MM.1S (cell line): ENCODE data around the gene ANTXR1.

Source experiments
- DNase-seq: peaks from one replicate; pipeline ENCODE4 v3.0.0-alpha.2; 2015
- H2AFZ ChIP-seq: fragments of 300-600 bp; sonication (generic); 2 replicates; pipeline ENCODE4 v1.6.0; 2016; ENCODE audit warnings: antibody characterized with exemption, low read length
- H3F3A ChIP-seq: fragments of 300-600 bp; sonication (generic); 2 replicates; pipeline ENCODE4 v1.6.1; 2016; ENCODE audit warnings: mild to moderate bottlenecking, antibody characterized with exemption, low read length, moderate library complexity, mixed read lengths; ENCODE audit not compliant: insufficient read depth
- H3K27ac ChIP-seq: fragments of 300-600 bp; sonication (generic); 2 replicates; pipeline ENCODE4 v1.5.1; 2016; ENCODE audit warnings: mild to moderate bottlenecking, low read length
- H3K27me3 ChIP-seq: fragments of 300-600 bp; sonication (generic); replicated peaks from 2 replicates; pipeline ENCODE4 v1.6.0; 2016; ENCODE audit warnings: low read length; ENCODE audit not compliant: insufficient read depth
- H3K36me3 ChIP-seq: fragments of 300-600 bp; sonication (generic); replicated peaks from 2 replicates; pipeline ENCODE4 v1.6.1; 2016; ENCODE audit warnings: mild to moderate bottlenecking, low read length, mixed read lengths; ENCODE audit not compliant: insufficient read depth
- H3K4me1 ChIP-seq: fragments of 300-600 bp; sonication (generic); 2 replicates; pipeline ENCODE4 v1.6.1; 2016; ENCODE audit warnings: low read length, mixed read lengths
- H3K4me2 ChIP-seq: fragments of 300-600 bp; sonication (generic); 2 replicates; pipeline ENCODE4 v1.6.0; 2016; ENCODE audit warnings: low read depth, low read length
- H3K4me3 ChIP-seq: fragments of 300-600 bp; sonication (generic); 2 replicates; pipeline ENCODE4 v1.5.1; 2016; ENCODE audit warnings: low read length, mixed read lengths
- H3K79me2 ChIP-seq: fragments of 300-600 bp; sonication (generic); 2 replicates; pipeline ENCODE4 v1.6.1; 2016; ENCODE audit warnings: mixed run types, low read length, mixed read lengths
- H3K9ac ChIP-seq: fragments of 300-600 bp; sonication (generic); 2 replicates; pipeline ENCODE4 v1.6.1; 2016; ENCODE audit warnings: low read length, mixed read lengths
- H3K9me2 ChIP-seq: fragments of 300-600 bp; sonication (generic); replicated peaks from 2 replicates; pipeline ENCODE4 v1.6.1; 2016; ENCODE audit warnings: mild to moderate bottlenecking, low read length, mixed read lengths; ENCODE audit not compliant: insufficient read depth
- H3K9me3 ChIP-seq: fragments of 300-600 bp; sonication (generic); replicated peaks from 2 replicates; pipeline ENCODE4 v1.6.1; 2016; ENCODE audit warnings: mild to moderate bottlenecking, low read length, mixed read lengths; ENCODE audit not compliant: insufficient read depth
- H4K20me1 ChIP-seq: fragments of 300-600 bp; sonication (generic); 2 replicates; pipeline ENCODE4 v1.6.1; 2016; ENCODE audit warnings: mild to moderate bottlenecking, low read length, moderate library complexity, mixed read lengths; ENCODE audit not compliant: insufficient read depth
- EZH2 ChIP-seq: fragments of 300-600 bp; sonication (generic); optimal IDR thresholded peaks from 2 replicates; pipeline ENCODE3; 2017; ENCODE audit warnings: low read depth, mild to moderate bottlenecking, antibody characterized with exemption, low read length, mixed read lengths
- EZH2phosphoT487 ChIP-seq: fragments of 300-600 bp; sonication (generic); IDR thresholded peaks from 2 replicates; pipeline ENCODE4 v1.6.1; 2018; ENCODE audit warnings: antibody characterized with exemption, low read length
- TF ChIP-seq, protein P1 (sequence below): fragments of 300-600 bp; sonication (generic); IDR thresholded peaks from 2 replicates; pipeline ENCODE4 v1.5.1; 2016; ENCODE audit warnings: antibody characterized with exemption, low read length, mixed read lengths

ANTXR1 gene

DNA sequence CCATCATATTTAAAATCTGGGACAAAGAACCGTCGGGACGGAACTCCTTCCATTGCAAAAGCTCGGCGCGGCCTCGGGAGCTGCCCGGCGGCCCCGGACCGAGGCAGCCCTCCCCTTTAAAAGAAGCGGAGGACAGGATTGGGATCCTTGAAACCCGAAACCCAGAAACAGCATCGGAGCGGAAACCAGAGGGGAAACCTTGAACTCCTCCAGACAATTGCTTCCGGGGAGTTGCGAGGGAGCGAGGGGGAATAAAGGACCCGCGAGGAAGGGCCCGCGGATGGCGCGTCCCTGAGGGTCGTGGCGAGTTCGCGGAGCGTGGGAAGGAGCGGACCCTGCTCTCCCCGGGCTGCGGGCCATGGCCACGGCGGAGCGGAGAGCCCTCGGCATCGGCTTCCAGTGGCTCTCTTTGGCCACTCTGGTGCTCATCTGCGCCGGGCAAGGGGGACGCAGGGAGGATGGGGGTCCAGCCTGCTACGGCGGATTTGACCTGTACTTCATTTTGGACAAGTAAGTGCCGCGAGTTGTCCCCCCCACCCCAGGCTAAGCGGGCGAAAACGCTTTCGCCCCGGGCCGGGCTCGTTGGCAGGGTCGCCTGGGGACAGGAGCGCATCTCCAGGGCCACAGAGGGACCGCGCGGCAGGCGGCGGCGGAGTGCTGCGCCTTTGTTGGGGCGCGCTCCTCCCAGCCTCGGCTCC is at the start of gene ANTXR1:
Gene ANTXR1 (plus strand): TSS at position 38 of the 698 bp plus-strand sequence. CDS start 321 bp downstream, at position 359.
- TF ChIP-seq EZH2: no peak
- TF ChIP-seq, protein P1, sequence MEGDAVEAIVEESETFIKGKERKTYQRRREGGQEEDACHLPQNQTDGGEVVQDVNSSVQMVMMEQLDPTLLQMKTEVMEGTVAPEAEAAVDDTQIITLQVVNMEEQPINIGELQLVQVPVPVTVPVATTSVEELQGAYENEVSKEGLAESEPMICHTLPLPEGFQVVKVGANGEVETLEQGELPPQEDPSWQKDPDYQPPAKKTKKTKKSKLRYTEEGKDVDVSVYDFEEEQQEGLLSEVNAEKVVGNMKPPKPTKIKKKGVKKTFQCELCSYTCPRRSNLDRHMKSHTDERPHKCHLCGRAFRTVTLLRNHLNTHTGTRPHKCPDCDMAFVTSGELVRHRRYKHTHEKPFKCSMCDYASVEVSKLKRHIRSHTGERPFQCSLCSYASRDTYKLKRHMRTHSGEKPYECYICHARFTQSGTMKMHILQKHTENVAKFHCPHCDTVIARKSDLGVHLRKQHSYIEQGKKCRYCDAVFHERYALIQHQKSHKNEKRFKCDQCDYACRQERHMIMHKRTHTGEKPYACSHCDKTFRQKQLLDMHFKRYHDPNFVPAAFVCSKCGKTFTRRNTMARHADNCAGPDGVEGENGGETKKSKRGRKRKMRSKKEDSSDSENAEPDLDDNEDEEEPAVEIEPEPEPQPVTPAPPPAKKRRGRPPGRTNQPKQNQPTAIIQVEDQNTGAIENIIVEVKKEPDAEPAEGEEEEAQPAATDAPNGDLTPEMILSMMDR: 0 out of 2 replicates have a peak, but pooled peaks have one; percentile 2
- Histone ChIP-seq H4K20me1 (no peaks in the 10 kb centered on the region), H3K36me3 (no peaks in the 10 kb centered on the region), H3K4me3 (peak within 1 kb of the TSS; percentile 81), H3K27me3 (peaks cover 6% of the 10 kb centered on the region; the same call in 1 of the 2 replicates), H3K4me1 (peaks cover 7% of the 10 kb centered on the region; the same call in 1 of the 2 replicates), H3K9me3 (no peaks in the 10 kb centered on the region), H3K4me2 (peak within 1 kb of the TSS; percentile 99), H3K9me2 (no peaks in the 10 kb centered on the region), H2AFZ (peak within 1 kb of the TSS; percentile 87), H3F3A (no peaks in the 10 kb centered on the region), H3K9ac (no peak within 1 kb of the TSS; the same call in 1 of the 2 replicates), H3K27ac (no peak within 1 kb of the TSS), H3K79me2 (no peaks in the 10 kb centered on the region)
- peak; percentile 23 for DNase-seq

DNA sequence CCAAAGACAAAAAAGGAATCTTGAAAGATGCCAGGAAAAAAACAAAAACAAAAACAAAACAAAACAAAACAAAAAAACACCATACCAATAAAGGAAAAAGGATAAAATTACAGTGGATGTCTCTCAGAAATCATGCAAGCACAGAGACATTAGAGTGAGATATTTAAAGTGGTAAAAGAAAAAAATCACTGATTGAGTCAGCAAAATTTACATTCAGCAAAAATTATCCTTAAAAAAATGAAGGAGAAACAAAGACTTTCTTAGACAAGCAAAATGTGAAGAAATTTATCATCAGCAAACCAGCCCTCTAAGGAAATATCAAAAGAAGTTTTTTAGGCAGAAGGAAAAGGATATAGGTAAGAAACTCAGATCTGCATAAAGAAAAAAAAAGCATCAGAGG is 48.7 kb upstream of the ANTXR1 start:
- no peaks in the 10 kb centered on the region for H3K9me2 ChIP-seq
- H3K36me3 ChIP-seq: no peaks in the 10 kb centered on the region
- no peaks in the 10 kb centered on the region for H3K4me1 ChIP-seq
- no peak overlapping the region for H3K4me3 ChIP-seq
- TF ChIP-seq, protein P1: no peak
- TF ChIP-seq EZH2 (no peak), EZH2phosphoT487 (no peak)
- H3F3A ChIP-seq: no peaks in the 10 kb centered on the region
- no peaks in the 10 kb centered on the region for H3K27me3 ChIP-seq
- no peak overlapping the region for H2AFZ ChIP-seq
- no peak for DNase-seq
- no peak overlapping the region for H3K9ac ChIP-seq
- no peaks in the 10 kb centered on the region for H3K9me3 ChIP-seq
- H4K20me1 ChIP-seq: no peaks in the 10 kb centered on the region
- H3K4me2 ChIP-seq: no peak overlapping the region
- no peak overlapping the region for H3K27ac ChIP-seq
- no peaks in the 10 kb centered on the region for H3K79me2 ChIP-seq

DNA sequence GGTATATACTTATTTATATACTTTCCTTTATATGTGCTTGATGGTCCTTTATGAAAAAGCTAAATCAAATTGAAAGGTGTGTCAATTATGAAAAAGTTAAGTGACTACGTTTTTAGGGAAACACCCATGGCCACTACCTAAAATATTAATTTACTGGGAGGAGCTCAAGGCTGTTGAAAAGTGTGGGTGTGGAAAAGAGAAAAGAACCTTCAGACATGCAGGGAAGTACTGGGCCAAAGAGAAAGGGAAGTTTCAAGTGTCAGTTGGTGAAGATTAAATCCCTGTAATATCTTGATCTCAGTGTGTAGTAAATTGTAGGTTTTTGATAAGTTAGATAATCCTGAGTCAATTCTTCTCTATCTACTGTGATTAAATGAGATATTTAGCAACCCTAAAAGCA is 44.8 kb upstream of the ANTXR1 start:
- Histone ChIP-seq H3K4me1 (no peaks in the 10 kb centered on the region), H3K27me3 (no peaks in the 10 kb centered on the region), H3K4me3 (no peak overlapping the region), H4K20me1 (no peaks in the 10 kb centered on the region), H2AFZ (no peak overlapping the region), H3K79me2 (no peaks in the 10 kb centered on the region), H3K9ac (no peak overlapping the region), H3K27ac (no peak overlapping the region), H3K9me3 (no peaks in the 10 kb centered on the region), H3K36me3 (no peaks in the 10 kb centered on the region), H3K4me2 (no peak overlapping the region), H3K9me2 (no peaks in the 10 kb centered on the region), H3F3A (no peaks in the 10 kb centered on the region)
- TF ChIP-seq EZH2phosphoT487 (no peak), EZH2 (no peak)
- TF ChIP-seq, protein P1: no peak
- DNase-seq: no peak
